Measurements from ENCODE around the gene OLR1.

Gene OLR1

GRCh38 chr12:10151621-10152020, 20.3 kb downstream of the OLR1 start:
- no peak for DNase-seq

GRCh38 chr12:10147714-10148403, 24.1 kb downstream of the OLR1 start:
- DNase-seq = no peak

GRCh38 chr12:10142976-10143589, 28.8 kb downstream of the OLR1 start:
- no peak for DNase-seq

- peak; percentile 37 to 50 for DNase-seq
Measured at GRCh38 chr12:10140001-10140400, 31.9 kb downstream of the OLR1 start.

- DNase-seq = no peak
Measured at GRCh38 chr12:10136637-10137205, 35.2 kb downstream of the OLR1 start.

GRCh38 chr12:10135126-10135525, 36.8 kb downstream of the OLR1 start:
- DNase-seq = no peak

GRCh38 chr12:10132850-10133370, 39.0 kb downstream of the OLR1 start:
- no peak for DNase-seq

- DNase-seq = no peak
Measured at GRCh38 chr12:10131111-10131690, 40.7 kb downstream of the OLR1 start.

- DNase-seq = no peak
Measured at GRCh38 chr12:10130042-10130441, 41.9 kb downstream of the OLR1 start, which contains the start of gene CLEC7A. CLEC7A (minus strand) TSS chr12:10130199; CDS start chr12:10130082, 117 bp downstream.

GRCh38 chr12:10128687-10129086, 43.2 kb downstream of the OLR1 start:
- no peak for DNase-seq

- DNase-seq = no peak
Measured at GRCh38 chr12:10126413-10126812, 45.5 kb downstream of the OLR1 start.

- no peak for DNase-seq
Measured at GRCh38 chr12:10122689-10123088, 49.2 kb downstream of the OLR1 start.

- no peak for DNase-seq
Measured at GRCh38 chr12:10121278-10121677, 50.7 kb downstream of the OLR1 start.

GRCh38 chr12:10119066-10119465, 52.9 kb downstream of the OLR1 start:
- no peak for DNase-seq

- DNase-seq = no peak
Measured at GRCh38 chr12:10115890-10116289, 56.0 kb downstream of the OLR1 start.

- DNase-seq = no peak
Measured at GRCh38 chr12:10115311-10115710, 56.6 kb downstream of the OLR1 start.

GRCh38 chr12:10113920-10114319, 58.0 kb downstream of the OLR1 start:
- DNase-seq = no peak

- no peak for DNase-seq
Measured at GRCh38 chr12:10113075-10113474, 58.9 kb downstream of the OLR1 start.

GRCh38 chr12:10111451-10111850, 60.5 kb downstream of the OLR1 start:
- no peak for DNase-seq

- DNase-seq = no peak
Measured at GRCh38 chr12:10110256-10110844, 61.6 kb downstream of the OLR1 start.
